Tibial nerve (tissue), 3 donors: ENCODE measurements around the gene TAAR6.

Source experiments
- CTCF ChIP-seq, 5 experiments: fragments of 200-600 bp in 3 of 5; fragments of 450-650 bp in 2 of 5; sonication (generic) in 3 of 5; IDR thresholded peaks; one replicate each; pipeline ENCODE4 v1.5.1; 2016 to 2019; ENCODE audit warnings: antibody characterized with exemption in 5 of 5, mild to moderate bottlenecking in 3 of 5, moderate library complexity in 2 of 5
- POLR2A ChIP-seq, 2 donors: fragments of 450-650 bp; IDR thresholded peaks; one replicate each; pipeline ENCODE4 v1.6.1; 2017; ENCODE audit warnings: antibody characterized with exemption in 2 of 2, mild to moderate bottlenecking in 2 of 2, moderate library complexity in 2 of 2

- TF ChIP-seq CTCF (IDR thresholded peaks at IDR 0.05): no peak
- TF ChIP-seq POLR2A (IDR thresholded peaks at IDR 0.05): no peak
Observed at GRCh38 chr6:132567566-132567965, 2.6 kb upstream of the TAAR6 start.
